Neural crest cell (in vitro differentiated cells): ENCODE measurements around the gene P3H2. TPM values are rescaled to one million over a fixed set of nuclear protein-coding genes. Genes with fewer than 3 reads are reported as not detected.

Experiments
- DNase-seq: peaks from one replicate; pipeline ENCODE4 v3.0.0; 2021; ENCODE audit warnings: low read depth, mixed read lengths, low spot score
- H3K27ac Mint-ChIP-seq: one replicate; pipeline ENCODE4 v1.8.0; 2021; ENCODE audit warnings: mild to moderate bottlenecking, mixed read lengths; ENCODE audit not compliant: unreplicated experiment
- H3K27me3 Mint-ChIP-seq: 2 replicates; pipeline ENCODE4 v1.8.0; 2021; ENCODE audit warnings: low read depth, mild to moderate bottlenecking, mixed read lengths
- H3K36me3 Mint-ChIP-seq: 2 replicates; pipeline ENCODE4 v1.8.0; 2021; ENCODE audit warnings: low read depth, mild to moderate bottlenecking, mixed read lengths
- H3K4me1 Mint-ChIP-seq: 2 replicates; pipeline ENCODE4 v1.8.0; 2021; ENCODE audit warnings: mixed read lengths
- H3K4me3 Mint-ChIP-seq: one replicate; pipeline ENCODE4 v1.8.0; 2021; ENCODE audit warnings: mild to moderate bottlenecking, mixed read lengths
- H3K9me3 Mint-ChIP-seq: 2 replicates; pipeline ENCODE4 v1.8.0; 2021; ENCODE audit warnings: mixed read lengths
- total RNA-seq: library from RNA; stranded (reverse); gene quantifications from 2 replicates; pipeline ENCODE4 v1.2.1, GENCODE V29; 2021
- TF ChIP-seq, protein P1 (sequence below): fragments of 200-600 bp; sonication (generic); conservative IDR thresholded peaks from 2 replicates; pipeline ENCODE4 v1.5.0; 2021; ENCODE audit warnings: antibody characterized with exemption, mild to moderate bottlenecking

P3H2 gene
- total RNA-seq, 1 donor from 2014 or later = 4.1 TPM

DNA sequence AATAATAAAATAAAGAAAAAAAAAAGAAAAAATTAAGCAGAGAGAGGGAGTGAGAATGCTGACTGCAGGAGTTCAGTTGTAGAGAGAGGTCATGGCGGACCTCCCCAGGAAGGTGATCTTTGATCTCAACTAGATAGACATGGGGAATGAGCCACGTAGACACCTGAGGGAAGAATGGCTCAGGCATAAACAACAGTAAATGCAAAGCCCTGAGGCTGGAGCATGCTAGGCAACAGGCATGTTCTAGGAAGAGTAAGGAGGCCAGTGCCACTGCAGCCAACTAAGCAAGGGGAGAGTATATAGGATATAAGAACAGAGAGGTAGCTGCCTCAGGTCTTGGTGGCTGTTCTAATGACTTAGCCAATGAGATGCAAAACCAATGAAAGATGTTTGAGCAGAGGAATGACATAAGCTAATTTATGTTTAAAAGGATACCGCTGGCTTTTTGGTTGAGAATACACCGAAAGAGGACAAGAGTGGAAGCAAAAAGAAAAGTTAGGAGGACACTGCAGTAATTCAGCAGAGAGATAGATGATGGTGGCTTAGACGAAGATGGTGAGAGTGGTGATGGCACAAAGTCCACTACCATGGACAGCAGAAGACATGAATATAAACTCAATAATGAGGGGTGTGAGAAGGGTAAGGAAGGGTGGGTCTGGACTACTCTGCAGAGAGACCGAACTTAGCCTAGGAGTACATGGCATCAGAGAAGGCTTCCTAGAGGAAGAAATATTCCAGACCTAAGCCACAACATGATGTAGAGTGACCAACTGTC, 174.6 kb downstream of the P3H2 start:
- Mint-ChIP-seq H3K27me3 (peaks cover 4% of the 10 kb centered on the region), H3K4me1 (no peaks in the 10 kb centered on the region), H3K4me3 (no peak overlapping the region), H3K27ac (no peak overlapping the region), H3K9me3 (no peaks in the 10 kb centered on the region), H3K36me3 (no peaks in the 10 kb centered on the region)
- TF ChIP-seq, protein P1, sequence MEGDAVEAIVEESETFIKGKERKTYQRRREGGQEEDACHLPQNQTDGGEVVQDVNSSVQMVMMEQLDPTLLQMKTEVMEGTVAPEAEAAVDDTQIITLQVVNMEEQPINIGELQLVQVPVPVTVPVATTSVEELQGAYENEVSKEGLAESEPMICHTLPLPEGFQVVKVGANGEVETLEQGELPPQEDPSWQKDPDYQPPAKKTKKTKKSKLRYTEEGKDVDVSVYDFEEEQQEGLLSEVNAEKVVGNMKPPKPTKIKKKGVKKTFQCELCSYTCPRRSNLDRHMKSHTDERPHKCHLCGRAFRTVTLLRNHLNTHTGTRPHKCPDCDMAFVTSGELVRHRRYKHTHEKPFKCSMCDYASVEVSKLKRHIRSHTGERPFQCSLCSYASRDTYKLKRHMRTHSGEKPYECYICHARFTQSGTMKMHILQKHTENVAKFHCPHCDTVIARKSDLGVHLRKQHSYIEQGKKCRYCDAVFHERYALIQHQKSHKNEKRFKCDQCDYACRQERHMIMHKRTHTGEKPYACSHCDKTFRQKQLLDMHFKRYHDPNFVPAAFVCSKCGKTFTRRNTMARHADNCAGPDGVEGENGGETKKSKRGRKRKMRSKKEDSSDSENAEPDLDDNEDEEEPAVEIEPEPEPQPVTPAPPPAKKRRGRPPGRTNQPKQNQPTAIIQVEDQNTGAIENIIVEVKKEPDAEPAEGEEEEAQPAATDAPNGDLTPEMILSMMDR = no peak
- no peak for DNase-seq

DNA sequence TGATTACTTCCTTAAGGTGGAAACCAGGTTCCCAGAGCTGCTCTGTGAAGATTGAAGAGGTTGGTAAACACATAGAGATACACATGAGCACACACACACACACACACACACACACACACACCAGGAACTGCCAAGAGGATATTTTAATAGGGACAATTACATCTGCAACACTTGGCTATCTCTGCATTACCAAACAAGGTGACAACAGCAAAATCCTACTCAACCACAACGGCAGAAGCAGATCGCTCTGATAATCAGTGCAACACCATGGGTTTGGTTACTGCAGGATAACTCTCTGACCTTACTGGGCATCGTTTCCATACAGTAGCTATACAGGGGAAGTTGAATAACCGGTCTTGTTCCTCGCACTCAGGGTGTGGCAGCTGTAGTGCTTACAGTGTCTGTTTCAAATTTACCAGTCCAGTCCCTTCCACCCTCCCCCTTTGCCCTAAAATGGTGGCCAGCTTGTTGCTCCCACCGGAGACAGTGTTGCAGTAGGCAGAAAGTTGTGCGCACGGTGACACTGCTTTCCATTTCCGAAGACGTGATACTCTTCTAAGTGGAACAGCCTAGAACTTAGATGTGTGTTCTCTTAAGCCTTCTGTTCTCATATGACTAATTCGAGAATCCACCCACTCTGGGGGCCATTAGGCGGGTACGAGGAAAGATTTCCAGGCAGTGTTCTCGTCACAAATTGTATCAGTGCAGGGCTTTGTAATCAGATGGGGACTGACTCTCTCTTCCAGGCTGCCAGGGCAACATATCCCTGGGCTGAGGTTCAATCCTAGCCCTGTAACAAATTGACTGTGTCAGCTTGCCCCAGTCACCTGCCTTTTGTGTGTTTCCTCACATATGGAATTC, 176.2 kb downstream of the P3H2 start:
- H3K27me3 Mint-ChIP-seq = peaks cover 4% of the 10 kb centered on the region
- no peak overlapping the region for H3K4me3 Mint-ChIP-seq
- H3K27ac Mint-ChIP-seq = no peak overlapping the region

DNA sequence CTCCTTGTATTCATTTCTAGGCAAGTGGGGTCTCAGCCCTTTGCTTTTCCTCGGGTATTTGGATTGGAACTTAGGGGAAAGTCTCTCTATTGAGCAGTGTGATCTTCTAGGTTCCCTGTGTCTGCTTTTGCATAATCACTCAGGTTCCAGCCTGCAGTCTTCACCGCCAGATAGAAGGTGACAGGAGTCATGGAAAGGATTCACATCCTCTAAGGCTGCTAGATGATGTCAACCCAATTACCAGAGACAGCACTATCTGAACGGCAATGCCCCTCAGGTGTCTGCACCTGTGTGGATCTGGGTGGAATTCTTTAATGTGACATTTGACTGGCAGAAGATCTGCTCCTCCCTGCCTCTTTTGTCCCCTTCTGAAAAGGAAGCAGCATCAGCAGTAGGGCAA, 177.7 kb downstream of the P3H2 start:
- H3K4me3 Mint-ChIP-seq = no peak overlapping the region
- no peaks in the 10 kb centered on the region for H3K4me1 Mint-ChIP-seq
- H3K9me3 Mint-ChIP-seq = no peaks in the 10 kb centered on the region
- H3K36me3 Mint-ChIP-seq = no peaks in the 10 kb centered on the region
- peaks cover 4% of the 10 kb centered on the region for H3K27me3 Mint-ChIP-seq
- TF ChIP-seq, protein P1 = no peak
- no peak overlapping the region for H3K27ac Mint-ChIP-seq
- DNase-seq = no peak

More for the DNA sequence above, 176.2 kb downstream of the P3H2 start:
- Mint-ChIP-seq H3K4me1 (no peaks in the 10 kb centered on the region), H3K36me3 (no peaks in the 10 kb centered on the region), H3K9me3 (no peaks in the 10 kb centered on the region)
- TF ChIP-seq, protein P1 = no peak
- no peak for DNase-seq

DNA sequence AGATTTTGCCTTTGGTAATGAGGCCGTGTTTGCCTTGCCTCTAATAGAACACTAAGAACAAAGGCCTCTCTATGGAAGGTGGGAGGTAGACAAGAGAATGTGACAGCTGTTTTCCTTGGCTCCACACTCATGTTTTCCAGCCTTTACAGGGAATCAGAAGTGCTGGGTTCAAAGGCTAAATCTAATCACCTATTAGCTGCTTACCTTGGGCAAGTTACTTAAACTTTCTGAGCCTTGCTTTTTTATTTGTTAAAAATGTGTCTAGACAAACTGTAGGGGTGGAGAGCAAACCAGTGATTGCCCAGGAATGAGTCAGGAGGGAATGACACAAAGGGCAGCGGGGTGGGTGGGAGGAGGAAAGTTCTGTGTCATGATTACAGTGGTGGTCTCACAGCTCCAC, 179.0 kb downstream of the P3H2 start:
- TF ChIP-seq, protein P1 = no peak
- no peaks in the 10 kb centered on the region for H3K36me3 Mint-ChIP-seq
- no peaks in the 10 kb centered on the region for H3K27me3 Mint-ChIP-seq
- no peaks in the 10 kb centered on the region for H3K4me1 Mint-ChIP-seq
- no peaks in the 10 kb centered on the region for H3K9me3 Mint-ChIP-seq
- no peak overlapping the region for H3K4me3 Mint-ChIP-seq
- no peak for DNase-seq
- H3K27ac Mint-ChIP-seq = no peak overlapping the region

DNA sequence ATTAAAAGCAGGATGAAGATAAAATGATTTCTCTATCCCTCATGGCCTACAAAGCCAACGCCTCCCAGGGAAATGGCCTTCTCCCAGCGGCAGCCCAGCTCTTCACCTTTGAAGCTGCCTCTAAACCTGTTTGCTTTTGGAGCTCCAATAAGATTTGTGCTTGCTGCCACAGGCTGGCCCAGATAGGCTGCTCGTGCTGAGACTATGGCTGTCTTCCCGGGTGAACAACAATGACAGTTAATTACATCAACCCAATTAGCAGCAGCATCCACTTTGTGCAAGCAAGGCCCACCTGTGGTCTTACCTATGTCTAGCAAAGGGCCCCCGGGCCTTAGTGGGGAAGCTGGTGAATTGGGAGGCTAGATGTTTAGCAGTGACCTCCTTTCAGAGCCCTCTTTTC, 179.6 kb downstream of the P3H2 start:
- peaks cover 3% of the 10 kb centered on the region for H3K9me3 Mint-ChIP-seq
- H3K4me1 Mint-ChIP-seq = no peaks in the 10 kb centered on the region
- H3K27me3 Mint-ChIP-seq = no peaks in the 10 kb centered on the region
- H3K27ac Mint-ChIP-seq = no peak overlapping the region
- no peak for DNase-seq
- TF ChIP-seq, protein P1 = no peak
- H3K4me3 Mint-ChIP-seq = no peak overlapping the region
- H3K36me3 Mint-ChIP-seq = no peaks in the 10 kb centered on the region
